Measurements from ENCODE around the gene FAM187B.
"Not testable (repeated sequence)": the region's sequence is repeated elsewhere in the genome, so short reads cannot be mapped to it uniquely, and the experiment has no call there.

The FAM187B gene

GRCh38 chr19:35223084-35223790 is 5.3 kb downstream of the FAM187B start:
- H3K27me3 ChIP-seq (ENCODE audit: insufficient read depth, low read depth) = no peaks in the 10 kb centered on the region
- H3K9ac ChIP-seq = no peak overlapping the region
- no peaks in the 10 kb centered on the region for H4K20me1 ChIP-seq (ENCODE audit: insufficient read depth)
- no peak for TF ChIP-seq CTCF (conservative IDR thresholded peaks at IDR 0.05; ENCODE audit: low read depth, low read length)
- no peaks in the 10 kb centered on the region for H3K36me3 ChIP-seq (ENCODE audit: insufficient read depth)
- no peak overlapping the region for H2AFZ ChIP-seq (ENCODE audit: low read depth)
- H3K27ac ChIP-seq = no peak overlapping the region
- no peaks in the 10 kb centered on the region for H3K4me1 ChIP-seq (ENCODE audit: low read depth, poor library complexity, severe bottlenecking)
- no peak overlapping the region for H3K4me3 ChIP-seq (IDR thresholded peaks at IDR 0.05; ENCODE audit: insufficient read depth, low read depth, low read length)
- no peaks in the 10 kb centered on the region for H3K79me2 ChIP-seq (ENCODE audit: insufficient read depth, low read depth)
- no peak overlapping the region for H3K4me2 ChIP-seq

- H3K27me3 ChIP-seq (ENCODE audit: insufficient read depth, low read depth) = no peaks in the 10 kb centered on the region
- H3K4me2 ChIP-seq = no peak overlapping the region
- no peaks in the 10 kb centered on the region for H3K79me2 ChIP-seq (ENCODE audit: insufficient read depth, low read depth)
- H3K27ac ChIP-seq = no peak overlapping the region
- peaks cover 3% of the 10 kb centered on the region for H3K4me1 ChIP-seq (ENCODE audit: low read depth, poor library complexity, severe bottlenecking)
- H3K4me3 ChIP-seq (IDR thresholded peaks at IDR 0.05; ENCODE audit: insufficient read depth, low read depth, low read length) = no peak overlapping the region
- no peaks in the 10 kb centered on the region for H4K20me1 ChIP-seq (ENCODE audit: insufficient read depth)
- H2AFZ ChIP-seq (ENCODE audit: low read depth) = no peak overlapping the region
- TF ChIP-seq CTCF (conservative IDR thresholded peaks at IDR 0.05; ENCODE audit: low read depth, low read length) = no peak
- H3K9ac ChIP-seq = no peak overlapping the region
- H3K36me3 ChIP-seq (ENCODE audit: insufficient read depth) = no peaks in the 10 kb centered on the region
Observed at GRCh38 chr19:35222373-35223015, 6.0 kb downstream of the FAM187B start.

- not testable (repeated sequence) for H3K36me3 ChIP-seq (ENCODE audit: insufficient read depth); H3K27me3 ChIP-seq (ENCODE audit: insufficient read depth, low read depth); H3K27ac ChIP-seq; H3K9ac ChIP-seq; H3K4me2 ChIP-seq; H4K20me1 ChIP-seq (ENCODE audit: insufficient read depth); H3K4me3 ChIP-seq (IDR thresholded peaks at IDR 0.05; ENCODE audit: insufficient read depth, low read depth, low read length); H2AFZ ChIP-seq (ENCODE audit: low read depth); H3K79me2 ChIP-seq (ENCODE audit: insufficient read depth, low read depth)
- H3K4me1 ChIP-seq (ENCODE audit: low read depth, poor library complexity, severe bottlenecking) = peaks cover 17% of the 10 kb centered on the region
Observed at GRCh38 chr19:35220973-35221590, 7.5 kb downstream of the FAM187B start.

- Histone ChIP-seq H3K4me1 (ENCODE audit: low read depth, poor library complexity, severe bottlenecking) (peaks cover 24% of the 10 kb centered on the region), H3K27me3 (ENCODE audit: insufficient read depth, low read depth) (no peaks in the 10 kb centered on the region), H3K4me3 (IDR thresholded peaks at IDR 0.05; ENCODE audit: insufficient read depth, low read depth, low read length) (no peak overlapping the region), H3K36me3 (ENCODE audit: insufficient read depth) (no peaks in the 10 kb centered on the region), H3K4me2 (no peak overlapping the region), H2AFZ (ENCODE audit: low read depth) (no peak overlapping the region), H3K27ac (no peak overlapping the region), H3K79me2 (ENCODE audit: insufficient read depth, low read depth) (no peaks in the 10 kb centered on the region), H3K9ac (no peak overlapping the region), H4K20me1 (ENCODE audit: insufficient read depth) (no peaks in the 10 kb centered on the region)
- no peak for TF ChIP-seq CTCF (conservative IDR thresholded peaks at IDR 0.05; ENCODE audit: low read depth, low read length)
Observed at GRCh38 chr19:35220315-35220921, 8.1 kb downstream of the FAM187B start.
